Thyroid gland (tissue), 4 donors: ENCODE measurements around the gene COL13A1. TPM values are rescaled to one million over a fixed set of nuclear protein-coding genes. Genes with fewer than 3 reads are reported as not detected.
A peak's percentile ranks its signal among the peaks of the same experiment; 100 is the strongest.

Experiments used
- DNase-seq, 2 donors: peaks; one replicate each; pipeline ENCODE4 v3.0.0-alpha.2; 2019
- H3K27ac ChIP-seq, 3 donors: fragments of 200-600 bp; sonication (generic); 1 replicate in 2 of 3; 2 replicates in 1 of 3; pipeline ENCODE4 v1.5.1; 2016 to 2019; ENCODE audit warnings: mild to moderate bottlenecking in 1 of 3, moderate library complexity in 1 of 3
- H3K27me3 ChIP-seq: fragments of 200-600 bp; sonication (generic); one replicate; pipeline ENCODE4 v1.5.1; 2019
- H3K36me3 ChIP-seq, 2 donors: fragments of 200-600 bp; sonication (generic); one replicate each; pipeline ENCODE4 v1.5.1; 2016 to 2019
- H3K4me1 ChIP-seq, 2 donors: fragments of 200-600 bp; sonication (generic); one replicate each; pipeline ENCODE4 v1.5.1; 2017 to 2019
- H3K4me3 ChIP-seq, 3 donors: fragments of 200-600 bp; sonication (generic); replicated peaks in 1 of 3; 1 replicate in 2 of 3; 2 replicates in 1 of 3; pipeline ENCODE4 v1.5.1; 2016; ENCODE audit warnings: mild to moderate bottlenecking in 1 of 3
- H3K9me3 ChIP-seq: fragments of 200-600 bp; sonication (generic); one replicate; pipeline ENCODE4 v1.5.1; 2017
- POLR2A ChIP-seq, 2 donors: fragments of 450-650 bp; IDR thresholded peaks; one replicate each; pipeline ENCODE4 v1.6.1; 2017; ENCODE audit warnings: antibody characterized with exemption in 2 of 2, mild to moderate bottlenecking in 2 of 2, moderate library complexity in 1 of 2
- WGBS, 2 donors: methylation state at CpG; one replicate each; pipeline ENCODE4 v1.1.5; 2017; 5-methylcytosine and 5-hydroxymethylcytosine counted together
- intact Hi-C: fragments of 100-400 bp; cut with DNase I; formaldehyde crosslinking; loops from one replicate; pipeline ENCODE4 v1.15.1; 2023
- total RNA-seq, 4 donors: library from RNA; depleted of rRNA; stranded (reverse); fragments of >200 nt; gene quantifications; one replicate each; pipeline ENCODE4 v1.2.3, GENCODE V29; 2016
- TF ChIP-seq, protein P1 (sequence below), 6 experiments: fragments of 200-600 bp in 3 of 6; fragments of 450-650 bp in 3 of 6; sonication (generic) in 3 of 6; IDR thresholded peaks; one replicate each; pipeline ENCODE4 v1.5.1; 2016 to 2019; ENCODE audit warnings: antibody characterized with exemption in 6 of 6, mild to moderate bottlenecking in 2 of 6, inconsistent platforms in 1 of 6, moderate library complexity in 1 of 6

Gene COL13A1
- total RNA-seq, 4 donors from 2014 or later = 0.22 to 2.4 (median 0.41) TPM

DNA sequence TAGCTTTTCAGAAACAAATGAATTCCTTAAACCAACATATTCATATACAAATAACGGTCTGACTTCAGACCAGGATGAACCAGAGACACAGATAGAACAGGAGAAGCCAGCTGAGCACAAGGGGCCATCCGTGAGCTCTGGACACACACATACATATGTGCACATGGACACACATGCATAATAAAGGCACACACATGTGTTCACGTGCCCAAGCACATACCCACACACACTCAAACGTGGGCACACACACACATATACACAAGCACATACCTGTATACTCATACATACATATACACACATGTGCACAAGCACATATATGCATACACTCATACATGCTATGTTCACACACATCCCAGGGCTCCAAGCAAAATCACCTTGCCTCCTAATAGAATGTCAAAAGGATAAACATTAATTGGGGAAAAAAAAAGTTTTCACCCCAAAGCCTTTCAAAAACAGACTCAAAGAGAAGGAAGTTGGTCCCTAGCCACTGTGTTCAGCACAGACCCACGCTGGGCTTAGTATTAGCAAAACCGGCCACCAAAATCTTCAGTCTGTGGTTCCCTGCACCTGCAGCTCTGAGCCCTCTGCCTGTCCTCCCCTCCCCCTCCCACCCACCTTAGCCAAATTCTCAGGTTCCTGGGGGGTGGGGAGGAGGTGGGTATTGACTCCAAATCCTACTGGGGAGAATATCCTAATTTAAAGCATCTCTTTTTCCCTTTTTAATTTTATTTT, 150.5 kb downstream of the COL13A1 start:
- no peaks in the 10 kb centered on the region for H3K36me3 ChIP-seq
- TF ChIP-seq, protein P1, sequence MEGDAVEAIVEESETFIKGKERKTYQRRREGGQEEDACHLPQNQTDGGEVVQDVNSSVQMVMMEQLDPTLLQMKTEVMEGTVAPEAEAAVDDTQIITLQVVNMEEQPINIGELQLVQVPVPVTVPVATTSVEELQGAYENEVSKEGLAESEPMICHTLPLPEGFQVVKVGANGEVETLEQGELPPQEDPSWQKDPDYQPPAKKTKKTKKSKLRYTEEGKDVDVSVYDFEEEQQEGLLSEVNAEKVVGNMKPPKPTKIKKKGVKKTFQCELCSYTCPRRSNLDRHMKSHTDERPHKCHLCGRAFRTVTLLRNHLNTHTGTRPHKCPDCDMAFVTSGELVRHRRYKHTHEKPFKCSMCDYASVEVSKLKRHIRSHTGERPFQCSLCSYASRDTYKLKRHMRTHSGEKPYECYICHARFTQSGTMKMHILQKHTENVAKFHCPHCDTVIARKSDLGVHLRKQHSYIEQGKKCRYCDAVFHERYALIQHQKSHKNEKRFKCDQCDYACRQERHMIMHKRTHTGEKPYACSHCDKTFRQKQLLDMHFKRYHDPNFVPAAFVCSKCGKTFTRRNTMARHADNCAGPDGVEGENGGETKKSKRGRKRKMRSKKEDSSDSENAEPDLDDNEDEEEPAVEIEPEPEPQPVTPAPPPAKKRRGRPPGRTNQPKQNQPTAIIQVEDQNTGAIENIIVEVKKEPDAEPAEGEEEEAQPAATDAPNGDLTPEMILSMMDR (IDR thresholded peaks at IDR 0.05) = no peak
- TF ChIP-seq POLR2A (IDR thresholded peaks at IDR 0.05) = no peak
- H3K9me3 ChIP-seq = no peaks in the 10 kb centered on the region
- intact Hi-C loops = no loop called here
- 52 to 56% methylated on average over 6 of the region's 6 CpGs for WGBS, 2 donors
- no peak for DNase-seq
- H3K4me3 ChIP-seq = no peak overlapping the region
- H3K27me3 ChIP-seq = no peaks in the 10 kb centered on the region
- peaks cover 12 to 38% of the 10 kb centered on the region in 2 donors for H3K4me1 ChIP-seq
- peak overlapping the region in 2 of 3 donors; percentile 52 to 59 for H3K27ac ChIP-seq

DNA sequence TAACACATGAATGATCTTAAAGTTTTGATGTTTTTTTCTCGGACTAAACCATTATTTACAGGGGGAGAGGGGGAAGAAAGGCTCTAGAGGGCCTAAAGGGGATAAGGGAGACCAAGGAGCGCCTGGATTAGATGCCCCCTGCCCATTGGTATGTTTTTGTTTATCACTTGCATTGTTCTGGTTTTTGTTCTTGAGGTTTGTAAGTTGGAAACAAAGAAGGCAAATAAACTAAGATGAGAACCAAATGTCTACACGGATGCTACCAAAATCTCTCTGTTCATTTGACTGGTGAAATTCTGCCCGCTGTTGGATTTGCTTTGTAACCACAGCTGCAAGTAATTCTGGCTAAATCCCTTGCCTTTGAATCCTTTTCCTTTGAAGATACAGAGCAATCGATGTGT, 151.1 kb downstream of the COL13A1 start:
- WGBS, 2 donors = 27 to 30% methylated on average over 5 of the region's 5 CpGs
- H3K9me3 ChIP-seq = no peaks in the 10 kb centered on the region
- TF ChIP-seq POLR2A (IDR thresholded peaks at IDR 0.05) = no peak
- TF ChIP-seq, protein P1 (IDR thresholded peaks at IDR 0.05) = peak in 3 of 6 experiments; percentile 7 to 42 (median 19)
- H3K27me3 ChIP-seq = no peaks in the 10 kb centered on the region
- H3K27ac ChIP-seq = peak overlapping the region in 2 of 3 donors; percentile 52 to 59
- H3K36me3 ChIP-seq = no peaks in the 10 kb centered on the region
- peak in 1 of 2 donors; percentile 39 for DNase-seq
- H3K4me1 ChIP-seq = peaks cover 8 to 32% of the 10 kb centered on the region in 2 donors
- intact Hi-C loops = no loop called here
- H3K4me3 ChIP-seq = no peak overlapping the region

DNA sequence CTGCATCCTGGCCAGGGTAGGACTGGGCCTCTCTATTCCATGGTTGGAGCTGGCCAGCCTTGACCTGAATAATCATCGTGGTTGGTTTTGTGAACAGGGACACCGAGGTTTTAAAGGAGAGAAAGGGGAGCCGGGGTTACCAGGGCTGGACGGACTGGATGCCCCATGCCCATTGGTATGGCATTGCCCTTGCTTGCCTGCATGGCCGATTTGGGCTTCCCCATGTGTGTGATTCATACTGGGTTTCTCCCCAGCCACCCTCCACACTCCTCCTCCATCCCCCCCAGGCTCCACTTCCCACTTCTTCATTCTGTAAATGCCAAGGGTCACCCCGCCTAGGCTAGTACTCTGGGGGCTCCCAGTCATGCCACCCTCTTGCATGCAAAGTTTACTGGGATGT, 152.1 kb downstream of the COL13A1 start:
- peaks cover 2 to 23% of the 10 kb centered on the region in 2 donors for H3K4me1 ChIP-seq
- H3K4me3 ChIP-seq = no peak overlapping the region
- intact Hi-C loops = no loop called here
- H3K9me3 ChIP-seq = no peaks in the 10 kb centered on the region
- no peak for DNase-seq
- TF ChIP-seq, protein P1 (IDR thresholded peaks at IDR 0.05) = no peak
- no peak for TF ChIP-seq POLR2A (IDR thresholded peaks at IDR 0.05)
- no peak overlapping the region for H3K27ac ChIP-seq
- H3K36me3 ChIP-seq = no peaks in the 10 kb centered on the region
- no peaks in the 10 kb centered on the region for H3K27me3 ChIP-seq
- 89% methylated on average over 6 of the region's 6 CpGs for WGBS, 2 donors

DNA sequence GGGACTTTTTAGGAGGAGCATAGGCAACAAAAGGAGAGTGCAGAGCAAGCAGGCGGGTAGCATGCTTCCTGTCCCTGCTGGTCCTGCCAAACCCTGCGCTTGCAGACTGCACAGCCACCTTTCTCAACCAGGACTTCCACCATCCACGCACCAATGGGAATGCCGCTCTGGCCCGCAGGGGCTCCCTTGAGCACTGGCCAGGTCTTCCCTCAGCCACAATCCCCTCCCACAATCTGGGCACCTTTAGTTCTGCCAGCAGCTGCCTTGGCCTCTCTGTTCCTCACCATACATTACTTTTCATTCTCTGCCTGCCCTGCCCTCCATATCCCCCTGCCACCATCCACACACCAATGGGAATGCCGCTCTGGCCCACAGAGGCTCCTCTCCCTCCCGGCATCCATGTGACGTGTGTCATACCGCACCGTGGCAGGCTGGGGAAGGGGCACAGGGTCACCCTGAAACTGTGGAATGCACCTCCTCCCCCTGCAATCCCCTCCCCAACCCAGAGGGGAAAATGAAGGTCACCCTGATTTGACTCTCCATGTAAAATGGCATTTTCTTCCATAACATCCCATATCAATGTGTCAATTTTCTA, 153.6 kb downstream of the COL13A1 start:
- peaks cover 0 to 23% of the 10 kb centered on the region in 2 donors for H3K4me1 ChIP-seq
- H3K27me3 ChIP-seq = no peaks in the 10 kb centered on the region
- H3K27ac ChIP-seq = no peak overlapping the region
- 85 to 90% methylated on average over 10 of the region's 10 CpGs for WGBS, 2 donors
- no peak for DNase-seq
- no peaks in the 10 kb centered on the region for H3K9me3 ChIP-seq
- intact Hi-C loops = loop anchor here (5.0 kb wide), 1 partner anchor 38 kb away; no protein-coding TSS in a partner anchor
- TF ChIP-seq POLR2A (IDR thresholded peaks at IDR 0.05) = no peak
- TF ChIP-seq, protein P1 (IDR thresholded peaks at IDR 0.05) = no peak
- H3K36me3 ChIP-seq = no peaks in the 10 kb centered on the region
- no peak overlapping the region for H3K4me3 ChIP-seq
